Measurements from ENCODE around the gene HMCN1.

The HMCN1 gene

DNA sequence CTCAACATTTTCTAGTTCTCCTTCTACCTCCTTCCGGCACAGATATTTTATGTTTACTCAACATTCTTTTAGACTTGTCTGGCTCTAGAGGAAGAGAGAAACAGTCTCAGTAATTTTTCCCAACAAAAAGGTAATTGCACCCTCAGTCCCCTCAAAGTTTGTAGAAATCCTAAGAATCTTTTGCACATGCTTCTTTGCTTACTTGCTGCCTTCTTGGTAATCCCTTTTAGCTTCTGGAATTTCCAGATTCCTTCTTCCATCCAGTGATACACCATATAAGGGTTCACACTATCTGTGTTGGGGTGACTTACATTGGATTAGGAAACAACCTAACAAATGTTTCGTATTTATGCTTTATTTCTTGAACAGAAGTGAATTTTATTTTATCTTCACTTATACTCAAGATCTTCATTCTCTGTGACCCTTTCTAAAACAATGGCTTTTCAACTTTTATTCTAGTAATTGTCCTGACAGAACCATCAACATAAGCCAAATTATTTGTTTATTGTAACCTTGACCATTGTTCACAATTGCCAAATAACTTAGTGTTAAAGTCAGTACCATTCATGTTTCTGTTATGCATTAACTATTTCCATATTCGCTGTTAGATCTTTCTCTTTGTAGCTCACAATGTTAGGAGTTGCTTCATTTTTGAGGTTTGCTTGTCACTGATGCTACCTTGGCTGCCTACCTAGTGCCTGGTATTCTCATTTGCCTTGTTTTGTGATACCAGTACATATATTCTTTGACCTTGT lies 238.1 kb downstream of the HMCN1 start:
- no peak for DNase-seq

DNA sequence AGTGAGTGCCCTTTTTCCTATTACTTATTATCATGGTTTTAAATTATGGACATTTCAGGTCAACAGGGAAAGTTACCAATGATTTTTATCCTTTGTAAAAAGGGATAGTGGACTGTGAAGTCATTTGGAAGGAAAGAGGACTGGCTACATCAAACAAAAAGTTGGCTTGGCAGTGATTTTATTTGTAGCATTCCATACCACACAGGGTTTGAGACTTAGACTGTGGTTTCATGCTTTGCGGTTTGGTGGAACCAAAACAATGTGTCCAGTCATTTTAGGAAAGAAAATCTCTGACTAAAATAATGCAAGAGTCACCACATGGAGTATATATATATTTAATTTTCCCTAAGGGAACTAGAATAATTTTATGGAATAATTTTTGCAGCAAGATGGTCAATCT lies 239.5 kb downstream of the HMCN1 start:
- DNase-seq: no peak

DNA sequence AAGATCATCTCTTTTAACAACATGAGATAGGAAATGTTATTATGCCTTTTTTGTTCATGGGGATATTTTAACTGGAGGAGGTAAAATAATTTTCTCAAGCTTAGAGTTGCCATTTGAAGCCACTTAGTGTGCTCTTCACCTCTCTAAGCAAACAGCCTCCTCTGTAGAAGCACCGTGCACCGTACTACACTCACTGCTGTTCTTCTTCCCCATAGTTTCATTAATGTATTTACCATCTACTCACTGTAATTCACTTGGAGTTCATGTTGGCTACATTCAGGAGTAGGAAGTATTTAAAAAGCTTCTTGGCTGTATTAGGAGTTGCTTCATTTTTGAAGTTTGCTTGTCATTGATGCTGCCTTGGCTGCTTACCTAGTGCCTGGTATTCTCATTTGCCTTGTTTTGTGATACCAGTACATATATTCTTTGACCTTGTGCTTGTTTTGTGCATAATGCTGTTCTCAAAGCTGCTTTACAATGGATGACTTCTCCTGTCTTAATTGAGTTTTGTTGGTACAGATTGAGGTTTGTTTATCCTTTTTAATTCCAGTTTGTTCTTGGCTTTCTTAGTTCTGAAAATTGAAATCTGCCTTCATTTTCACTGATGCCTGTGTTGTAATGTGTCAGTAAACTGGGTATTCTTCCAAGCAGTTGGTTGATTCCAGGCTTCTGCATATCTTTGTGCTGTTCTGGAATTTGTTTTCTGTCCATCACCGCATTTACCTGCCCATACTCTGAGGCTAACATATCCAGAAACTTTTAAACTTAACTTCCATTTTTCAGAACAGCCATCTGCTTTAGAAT lies 240.4 kb downstream of the HMCN1 start:
- DNase-seq: no peak

DNA sequence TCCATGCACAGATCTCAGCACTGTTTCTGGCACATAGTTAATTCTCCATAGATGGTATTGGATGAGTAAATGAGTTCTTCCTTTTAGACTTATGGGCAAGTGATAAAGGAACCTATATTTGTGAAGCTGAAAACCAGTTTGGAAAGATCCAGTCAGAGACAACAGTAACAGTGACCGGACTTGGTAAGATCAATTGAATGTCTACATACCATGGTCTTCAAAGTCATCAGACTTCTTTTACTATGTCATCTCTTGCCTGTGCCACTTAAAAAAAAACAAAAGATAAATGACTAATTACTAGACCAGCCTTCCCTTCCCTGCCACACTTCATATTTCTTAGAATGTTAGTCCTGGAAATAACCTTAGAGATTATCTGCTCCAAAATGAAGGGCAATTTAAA lies 246.7 kb downstream of the HMCN1 start:
- DNase-seq: no peak

- no peak for DNase-seq
Observed at GRCh38 chr1:185984113-185984836, 250.1 kb downstream of the HMCN1 start.

DNA sequence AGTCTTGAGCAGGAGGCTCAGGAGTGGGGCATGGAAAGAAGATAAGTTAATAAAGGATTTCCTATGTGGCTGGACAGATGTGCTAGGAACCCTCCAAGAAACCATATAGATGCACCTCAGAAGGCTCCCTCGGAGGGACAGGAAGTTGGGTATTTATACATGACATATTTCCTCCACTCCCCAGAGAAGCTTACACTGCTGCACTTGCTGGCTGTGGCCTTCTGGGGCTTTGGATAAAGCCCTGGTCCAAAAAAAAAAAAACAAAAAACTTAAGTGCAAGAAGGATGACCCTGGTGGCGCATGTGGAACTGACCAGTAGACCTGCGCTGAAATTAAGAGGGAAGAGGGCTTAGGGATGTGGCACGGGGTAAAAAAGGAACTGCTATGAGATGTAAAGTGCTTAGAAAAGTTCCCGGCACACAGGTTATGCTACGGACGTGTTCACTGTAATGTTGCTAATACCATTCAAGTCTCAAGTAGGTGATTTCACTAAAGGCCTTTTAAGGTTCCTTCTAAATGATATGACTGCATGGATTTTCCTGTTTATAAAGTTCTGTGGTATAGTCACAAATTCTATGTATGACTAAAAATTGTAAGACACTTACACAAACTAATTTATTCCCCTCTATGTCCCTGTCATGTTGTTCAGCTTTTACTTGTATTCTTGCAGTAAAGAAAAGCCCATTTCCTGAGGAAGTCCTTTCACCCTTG lies 253.6 kb downstream of the HMCN1 start:
- no peak for DNase-seq

GRCh38 chr1:185990565-185990964 lies 256.4 kb downstream of the HMCN1 start:
- DNase-seq: no peak

GRCh38 chr1:185991266-185991665 lies 257.1 kb downstream of the HMCN1 start:
- DNase-seq: no peak

DNA sequence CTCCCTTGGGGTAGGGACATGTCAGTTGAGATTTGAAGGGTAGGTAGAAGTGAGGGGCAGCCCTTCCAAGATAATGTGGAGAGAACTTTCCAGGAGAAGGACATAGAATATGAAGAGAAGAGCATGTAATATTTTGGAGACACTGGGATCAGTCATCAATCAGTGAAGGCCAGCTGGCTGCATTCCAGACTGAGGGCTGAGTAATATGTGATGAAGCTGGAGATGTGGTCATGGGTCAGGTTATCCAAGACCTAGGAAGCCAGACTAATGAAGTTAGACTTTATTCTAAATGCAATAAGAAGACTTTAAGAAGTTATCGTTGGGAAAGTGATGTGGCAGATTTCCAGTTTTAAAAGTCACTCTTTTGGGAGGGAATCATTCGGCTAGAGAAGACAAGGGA lies 262.0 kb downstream of the HMCN1 start:
- DNase-seq: no peak

DNA sequence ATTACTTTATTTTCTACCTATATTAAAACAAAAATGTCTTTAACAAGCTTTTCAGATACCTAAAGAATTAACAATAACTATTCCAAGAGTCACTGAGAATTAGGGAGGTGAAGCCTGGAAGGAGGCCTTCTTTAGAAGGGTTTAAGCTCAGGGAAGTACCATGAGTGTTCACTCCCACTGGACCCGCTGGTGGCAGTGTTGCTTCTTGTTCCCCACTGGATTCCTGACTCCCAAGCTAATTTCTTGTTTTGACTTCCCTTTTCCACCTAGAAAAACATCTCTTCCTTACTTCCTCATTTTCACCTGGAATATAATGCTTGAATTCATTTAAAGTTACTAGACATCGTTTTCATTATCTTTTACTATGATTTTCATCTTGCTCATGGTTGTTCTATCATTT lies 264.2 kb downstream of the HMCN1 start:
- no peak for DNase-seq

- no peak for DNase-seq
Observed at GRCh38 chr1:186002406-186002805, 268.2 kb downstream of the HMCN1 start.

GRCh38 chr1:186009039-186009737 lies 275.0 kb downstream of the HMCN1 start:
- DNase-seq: no peak

DNA sequence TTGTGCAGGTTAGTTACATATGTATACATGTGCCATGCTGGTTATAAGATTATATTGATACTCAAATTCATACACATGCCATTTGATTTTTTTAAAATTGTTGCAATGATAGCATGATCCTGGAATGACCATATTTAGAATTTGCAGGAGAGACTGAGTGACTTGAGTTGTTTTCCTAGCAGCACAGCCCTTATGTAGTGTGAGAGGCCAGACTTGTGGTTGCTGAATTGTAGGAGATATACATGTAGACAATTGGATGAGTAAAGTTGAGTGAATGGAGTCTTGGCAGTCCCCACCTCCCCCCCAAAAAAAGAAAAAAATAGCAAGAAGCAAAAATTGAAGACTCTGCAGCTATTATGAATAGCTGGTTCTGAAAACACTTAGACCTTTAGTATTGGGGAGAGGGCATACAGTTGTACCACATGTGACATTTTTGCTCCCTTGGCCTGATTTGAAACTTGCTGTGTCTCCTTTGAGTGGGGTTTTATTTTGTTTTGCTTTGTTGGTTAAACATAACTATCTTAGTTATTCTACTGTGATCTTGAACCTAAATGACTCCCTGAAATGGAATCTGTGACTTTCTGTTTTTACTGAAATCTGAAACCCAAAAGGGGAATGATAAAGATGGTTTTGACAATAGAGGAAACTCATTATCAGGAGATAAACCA lies 280.3 kb downstream of the HMCN1 start:
- DNase-seq: no peak

DNA sequence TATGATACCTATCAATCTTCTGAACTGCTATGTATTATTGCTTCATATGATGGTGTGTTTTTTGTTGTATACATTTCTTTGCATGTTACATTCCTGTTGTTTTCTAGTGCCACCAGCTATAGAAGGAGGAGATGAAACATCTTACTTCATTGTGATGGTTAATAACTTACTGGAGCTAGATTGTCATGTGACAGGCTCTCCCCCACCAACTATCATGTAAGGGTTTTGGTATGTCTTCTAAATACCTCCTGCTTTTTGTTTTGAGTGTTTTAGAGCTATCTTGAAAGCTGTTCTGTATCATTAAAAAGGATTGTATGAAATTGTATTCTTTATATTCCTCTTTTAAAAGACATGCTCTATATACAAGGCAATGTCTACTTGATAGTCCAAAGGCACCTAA lies 282.7 kb downstream of the HMCN1 start:
- DNase-seq: no peak

DNA sequence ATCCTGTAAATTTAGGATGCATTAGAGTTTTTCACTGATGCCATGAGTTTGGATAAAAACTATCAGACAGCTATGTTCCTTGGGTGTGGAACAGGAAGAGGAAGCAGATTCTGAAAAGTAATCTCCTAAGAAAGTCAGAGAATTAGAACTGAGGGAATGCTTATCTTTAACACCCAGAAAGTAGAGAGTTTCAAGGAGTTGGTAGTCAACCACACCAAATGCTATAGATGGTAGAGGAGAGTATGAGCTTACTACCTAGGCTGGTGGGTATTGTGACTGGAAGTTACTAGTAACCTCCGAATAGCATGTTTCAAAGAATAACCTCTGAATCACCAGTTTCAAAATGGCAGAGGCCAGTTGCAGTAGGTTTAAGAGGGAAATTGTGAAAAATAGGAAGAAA lies 288.0 kb downstream of the HMCN1 start:
- DNase-seq: no peak

DNA sequence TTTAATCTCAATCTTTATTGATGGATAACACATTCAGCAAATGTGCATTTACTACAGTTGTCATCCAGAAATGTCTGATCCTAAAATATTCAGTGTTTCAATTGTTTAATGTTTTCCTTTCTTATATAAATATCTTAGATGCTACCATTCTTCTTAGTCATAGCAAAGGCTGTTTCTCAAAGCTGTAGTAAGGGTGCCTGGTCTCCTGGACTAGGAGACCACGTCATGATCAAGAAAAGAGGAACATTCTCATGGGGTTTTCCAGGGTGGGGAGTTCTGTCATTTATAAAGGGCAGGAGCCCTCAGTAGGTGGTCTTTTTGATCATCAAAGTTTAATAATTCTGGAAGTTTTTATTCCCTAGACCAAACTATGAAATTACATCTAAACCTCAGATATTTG lies 292.8 kb downstream of the HMCN1 start:
- DNase-seq: no peak

GRCh38 chr1:186027621-186028020 lies 293.4 kb downstream of the HMCN1 start:
- no peak for DNase-seq

GRCh38 chr1:186030453-186030852 lies 296.3 kb downstream of the HMCN1 start:
- no peak for DNase-seq

GRCh38 chr1:186033847-186034271 lies 299.7 kb downstream of the HMCN1 start:
- no peak for DNase-seq

- no peak for DNase-seq
Observed at GRCh38 chr1:186042230-186042629, 308.0 kb downstream of the HMCN1 start.

DNA sequence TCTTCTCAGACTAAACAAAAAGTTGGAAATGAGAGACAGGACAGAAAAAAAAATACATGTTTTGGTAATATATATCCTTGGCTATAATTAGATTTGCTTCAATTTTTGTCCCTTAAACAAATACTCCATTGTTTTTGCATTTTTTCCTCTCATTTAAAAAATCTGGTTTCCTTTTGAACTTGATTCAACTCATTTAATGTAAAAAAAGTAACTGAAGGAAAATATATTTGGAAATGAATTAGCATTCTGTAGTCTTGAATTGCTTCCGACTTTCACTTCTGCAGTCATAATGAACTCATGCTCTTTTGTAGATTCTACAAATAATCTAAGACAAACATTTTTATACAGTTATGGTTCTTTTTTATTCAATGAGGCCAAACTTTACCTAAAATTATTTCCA lies 309.1 kb downstream of the HMCN1 start:
- DNase-seq: no peak
